A204.1 (cell line): ENCODE data around the gene MCM8.

Experiments
- FAIRE-seq: peaks from 2 replicates; lab custom pipeline; 2012; peaks lifted over from hg19 to GRCh38; lab: Jason Lieb, UNC

MCM8 gene

DNA sequence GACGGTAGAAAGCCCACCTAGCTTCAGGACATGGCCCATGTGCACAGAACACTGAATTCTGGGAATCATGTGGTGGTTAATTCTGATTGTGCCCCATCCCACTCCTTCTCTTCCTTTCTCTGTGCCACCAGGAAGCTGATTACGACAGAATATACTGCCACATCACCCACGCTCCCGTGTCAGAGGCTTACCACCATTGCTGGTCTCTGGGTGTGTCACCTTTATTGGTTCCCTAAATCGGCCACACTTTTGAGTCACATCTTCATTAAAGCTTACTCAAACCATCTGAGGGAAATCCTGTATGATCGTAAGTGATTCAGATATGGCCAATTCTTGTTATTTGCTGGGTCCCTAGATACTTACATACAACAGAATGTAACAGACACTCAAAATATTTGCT, 3.2 kb upstream of the MCM8 start:
- no peak for FAIRE-seq

DNA sequence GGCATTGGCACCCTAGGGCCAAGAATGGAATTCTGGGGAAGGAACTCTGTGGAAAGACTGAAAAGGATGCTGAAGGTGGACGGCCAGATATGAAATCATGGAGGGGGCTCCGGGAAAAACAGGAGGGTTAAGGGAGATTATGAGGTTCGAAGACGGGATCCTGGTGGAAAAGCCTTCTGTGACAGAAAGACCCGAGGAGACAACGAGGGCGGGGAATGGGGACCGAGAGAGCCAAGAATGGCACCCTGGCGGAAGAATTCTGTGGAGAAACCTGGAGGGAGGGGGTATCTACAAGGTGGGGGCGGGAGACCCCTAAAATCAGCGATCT, 545 bp upstream of the MCM8 start:
- FAIRE-seq: no peak

DNA sequence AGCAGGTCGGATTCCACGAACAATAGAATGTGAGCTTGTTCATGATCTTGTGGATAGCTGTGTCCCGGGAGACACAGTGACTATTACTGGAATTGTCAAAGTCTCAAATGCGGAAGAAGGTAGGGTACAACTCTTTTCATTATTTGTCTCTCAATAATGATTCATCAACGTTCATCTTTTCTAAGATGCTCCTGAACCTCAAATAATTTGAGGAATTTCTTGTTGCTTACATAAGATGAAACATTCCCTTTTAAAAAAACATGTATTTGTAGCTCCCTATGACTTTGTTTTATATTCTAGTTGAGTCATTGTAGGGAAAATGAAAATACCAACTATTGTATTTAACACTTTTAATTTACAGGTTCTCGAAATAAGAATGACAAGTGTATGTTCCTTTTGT, 17.0 kb downstream of the MCM8 start:
- no peak for FAIRE-seq

DNA sequence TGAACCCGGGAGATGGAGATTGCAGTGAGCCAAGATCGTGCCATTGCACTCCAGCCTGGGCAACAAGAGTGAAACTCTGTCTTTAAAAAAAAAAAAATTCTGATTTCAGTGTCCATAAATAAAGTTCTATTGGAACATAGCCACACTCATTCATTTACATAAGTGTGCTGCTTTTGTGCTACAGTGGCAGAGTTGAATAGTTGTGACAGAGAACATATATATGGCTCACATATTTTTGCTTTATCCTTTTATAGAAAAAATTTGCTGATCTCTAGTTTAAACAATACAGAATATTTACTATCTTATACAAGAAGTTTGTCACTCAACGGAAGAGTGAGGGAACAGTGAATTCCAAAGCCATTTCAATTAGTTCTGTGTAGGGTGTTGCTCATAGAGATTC, 18.0 kb downstream of the MCM8 start:
- no peak for FAIRE-seq

DNA sequence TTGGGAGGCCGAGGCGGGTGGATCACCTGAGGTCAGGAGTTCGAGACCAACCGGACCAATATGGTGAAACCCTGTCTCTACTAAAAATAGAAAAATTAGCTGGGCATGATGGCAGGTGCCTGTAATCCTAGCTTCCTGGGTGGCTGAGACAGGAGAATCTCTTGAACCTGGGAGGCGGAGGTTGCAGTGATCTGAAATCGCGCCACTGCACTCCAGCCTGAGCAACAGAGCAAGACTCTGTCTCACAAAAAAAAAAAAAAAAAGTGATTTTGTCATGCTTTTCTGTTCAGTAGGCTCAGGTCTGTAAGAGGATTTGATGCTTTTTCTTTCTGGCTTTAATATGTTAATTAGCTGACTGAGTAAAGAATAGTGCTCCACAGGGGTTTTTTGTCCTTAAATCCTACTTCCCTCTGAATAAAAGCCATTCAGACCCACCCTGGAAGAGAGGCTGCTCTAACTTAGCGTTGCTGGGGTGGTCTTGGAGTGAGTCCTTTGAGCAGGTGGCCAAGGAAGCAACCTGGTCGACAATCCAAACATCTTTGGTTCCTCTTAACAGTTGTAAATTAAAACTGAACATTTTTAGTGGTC, 19.0 kb downstream of the MCM8 start:
- no peak for FAIRE-seq

DNA sequence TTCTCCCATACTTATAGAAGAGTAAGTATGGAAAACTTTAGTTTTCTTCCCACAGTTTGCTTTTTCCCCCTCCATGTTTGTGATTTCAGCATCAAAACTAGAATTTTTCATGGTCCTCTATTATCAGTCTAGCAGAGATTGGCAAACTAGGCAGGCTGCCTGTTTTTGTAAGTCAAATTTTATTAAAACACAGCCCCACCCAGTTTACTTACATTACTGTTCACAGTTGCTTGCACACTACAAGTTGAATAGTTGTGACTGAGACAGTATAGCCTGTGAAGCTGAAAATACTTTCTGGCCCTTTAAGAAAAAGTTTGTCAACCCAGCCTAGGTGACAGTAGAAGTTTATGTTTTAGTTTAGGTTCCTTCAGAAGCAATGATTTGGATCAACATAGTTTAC, 19.5 kb downstream of the MCM8 start:
- FAIRE-seq: no peak

DNA sequence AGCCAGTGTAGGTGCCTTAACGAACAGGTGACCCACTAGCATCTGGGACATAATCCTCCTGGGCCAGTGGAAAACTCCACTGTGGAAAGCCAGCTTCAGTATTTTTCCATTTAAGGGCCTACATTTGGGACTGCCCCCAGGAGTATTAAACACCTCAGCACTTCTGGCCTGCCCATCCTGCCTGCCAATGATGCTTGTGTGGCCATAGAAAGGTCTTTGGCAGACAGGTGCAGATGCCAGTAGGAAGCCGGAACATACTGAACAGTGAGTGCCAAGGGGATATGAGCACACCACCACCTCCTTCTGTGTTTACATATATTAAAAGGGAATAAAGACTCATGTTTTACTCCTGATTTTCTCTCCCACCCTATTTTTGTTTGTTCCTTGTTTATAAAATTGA, 19.9 kb downstream of the MCM8 start:
- no peak for FAIRE-seq

DNA sequence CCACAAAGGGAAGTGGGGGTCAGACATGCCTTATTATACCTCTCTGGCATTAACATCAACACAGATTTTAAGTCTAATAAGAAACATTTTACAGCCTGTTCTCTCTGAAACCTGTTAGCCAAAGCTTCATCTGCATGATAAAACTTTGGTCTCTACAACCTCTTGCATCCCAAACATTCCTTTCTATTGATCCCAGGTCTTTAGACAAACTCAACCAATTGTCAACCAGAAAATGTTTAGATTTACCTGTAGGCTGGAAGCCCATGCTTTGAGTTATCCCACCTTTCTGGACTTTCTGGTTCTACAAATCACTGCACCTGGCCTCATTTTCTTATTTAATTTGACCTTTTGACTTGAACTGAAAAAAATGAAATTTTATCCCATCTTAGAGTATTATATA, 20.8 kb downstream of the MCM8 start:
- no peak for FAIRE-seq

DNA sequence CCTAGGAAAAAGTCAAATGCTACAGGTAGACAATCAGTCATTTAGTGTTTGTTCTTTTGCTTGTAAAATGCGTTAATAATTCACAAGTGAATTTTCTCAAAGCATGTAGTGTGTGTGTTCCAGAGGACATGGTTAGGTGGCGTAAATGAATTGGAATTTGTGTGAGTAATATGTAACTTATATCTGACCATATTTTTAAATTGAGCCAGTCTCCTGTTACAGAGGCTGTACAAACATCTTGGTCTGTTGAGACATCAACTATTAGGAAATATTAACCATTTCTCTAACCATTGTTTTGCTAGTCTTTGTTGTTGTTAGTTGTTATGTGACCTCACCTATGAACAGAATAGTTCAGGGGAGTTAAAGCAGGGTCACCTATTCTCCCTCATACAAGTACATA, 22.7 kb downstream of the MCM8 start:
- FAIRE-seq: no peak

DNA sequence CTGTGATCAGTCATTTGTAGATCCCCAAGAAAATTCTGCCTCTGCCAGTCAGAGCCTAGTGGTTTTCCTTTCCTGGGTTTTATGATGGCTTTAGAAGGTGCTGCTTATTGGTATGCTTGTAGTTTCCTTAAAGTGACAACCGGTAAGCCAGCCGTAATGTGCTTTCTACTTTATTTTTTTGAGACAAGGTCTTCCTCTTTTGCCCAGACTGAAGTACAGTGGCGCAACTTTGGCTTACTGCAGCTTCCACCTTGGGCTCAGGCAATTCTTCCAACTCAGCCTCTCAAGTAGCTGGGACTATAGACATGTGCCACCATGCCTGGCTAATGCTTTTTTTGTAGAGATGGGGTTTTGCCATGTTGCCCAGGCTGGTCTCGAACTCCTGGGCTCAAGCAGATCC, 23.5 kb downstream of the MCM8 start:
- no peak for FAIRE-seq

DNA sequence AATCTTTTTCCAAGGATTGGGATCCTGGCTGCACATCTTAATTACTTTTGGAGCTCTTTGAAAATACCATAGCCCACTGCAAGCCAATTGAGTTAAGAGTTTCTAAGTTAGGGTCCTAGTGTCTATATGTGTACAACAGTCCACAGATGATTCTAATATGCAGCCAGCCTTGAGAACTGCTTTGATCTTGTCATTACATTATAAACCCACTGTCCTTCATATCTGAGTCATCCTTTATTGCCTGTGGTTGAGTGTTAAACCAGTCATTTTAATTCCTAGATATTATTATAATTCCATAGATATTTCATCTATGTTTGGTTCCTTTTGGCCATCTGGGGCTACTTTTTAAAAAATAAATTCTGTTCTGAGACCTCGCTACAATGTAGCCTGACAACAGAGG, 24.1 kb downstream of the MCM8 start:
- FAIRE-seq: no peak

DNA sequence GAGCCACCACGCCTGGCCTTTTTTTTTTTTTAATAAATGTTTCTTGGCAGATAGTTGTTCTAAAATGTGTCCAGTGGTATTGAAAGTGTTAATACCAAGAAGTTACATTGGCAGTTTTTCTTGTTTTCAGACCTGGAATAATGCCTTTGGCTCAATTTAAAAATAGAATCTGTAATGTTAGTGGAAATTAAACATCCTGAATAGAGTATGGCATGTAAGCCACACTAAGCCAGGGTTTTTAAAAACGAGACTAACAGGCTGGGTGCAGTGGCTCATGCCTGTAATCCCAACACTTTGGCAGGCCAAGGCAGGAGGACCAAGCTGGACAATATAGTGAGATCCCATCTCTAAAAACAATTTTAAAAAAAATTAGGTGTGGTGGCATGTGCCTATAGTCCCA, 25.3 kb downstream of the MCM8 start:
- no peak for FAIRE-seq

DNA sequence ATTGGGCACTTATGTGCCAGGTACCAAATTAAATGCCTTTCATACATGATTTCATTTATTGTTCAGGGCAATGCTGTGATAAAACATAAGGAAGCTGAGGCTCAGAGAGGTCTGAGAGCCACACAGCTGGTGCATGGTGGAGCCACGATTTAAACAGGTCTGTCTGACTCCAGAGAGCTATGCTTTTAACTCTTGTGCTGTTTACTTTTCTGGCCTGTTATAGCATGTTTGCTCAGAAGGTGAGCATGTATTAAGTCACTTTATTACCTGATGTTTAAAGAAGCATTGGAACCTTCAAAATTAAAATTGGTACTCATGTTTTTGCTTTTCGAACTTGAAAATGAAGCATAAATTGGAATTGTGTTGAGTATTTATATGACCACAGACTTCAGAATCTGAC, 26.8 kb downstream of the MCM8 start:
- no peak for FAIRE-seq

DNA sequence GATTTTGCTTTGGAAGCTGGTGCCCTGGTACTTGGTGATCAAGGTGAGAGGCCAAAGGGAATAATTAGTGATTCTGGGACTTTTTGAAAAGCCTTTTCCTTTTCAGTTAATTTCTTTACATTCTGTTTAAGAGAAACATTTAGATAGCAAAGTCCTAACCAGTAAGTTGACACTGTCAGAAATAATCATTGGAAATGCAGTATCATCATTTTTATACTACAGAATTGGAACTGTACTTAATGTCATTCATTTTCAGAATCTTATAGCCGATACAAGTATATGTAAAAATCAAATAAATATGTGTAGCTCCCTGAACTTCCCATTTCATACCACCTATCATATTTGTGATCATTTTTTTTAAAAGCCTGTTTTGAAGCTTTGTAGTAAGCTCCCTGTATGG, 27.5 kb downstream of the MCM8 start:
- FAIRE-seq: no peak

DNA sequence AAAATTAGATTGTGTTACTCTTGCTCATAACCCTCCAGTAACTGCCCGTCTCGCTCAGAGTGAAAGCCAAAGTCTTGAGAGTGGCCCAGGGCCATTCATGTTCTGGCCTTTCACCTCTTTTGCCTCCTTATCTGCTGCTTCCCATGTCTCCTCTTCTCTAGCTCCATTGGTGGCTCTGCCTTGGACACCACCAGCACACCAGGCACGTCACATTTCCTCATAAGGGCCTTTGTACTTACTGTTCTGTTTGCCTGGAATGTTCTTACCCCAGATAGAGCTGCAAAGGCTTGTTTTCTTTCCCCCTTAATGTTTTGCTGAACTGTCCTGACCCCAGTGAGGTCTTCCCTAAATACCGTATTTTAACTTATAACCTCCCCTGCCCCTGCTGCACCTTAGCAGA, 29.3 kb downstream of the MCM8 start:
- no peak for FAIRE-seq

DNA sequence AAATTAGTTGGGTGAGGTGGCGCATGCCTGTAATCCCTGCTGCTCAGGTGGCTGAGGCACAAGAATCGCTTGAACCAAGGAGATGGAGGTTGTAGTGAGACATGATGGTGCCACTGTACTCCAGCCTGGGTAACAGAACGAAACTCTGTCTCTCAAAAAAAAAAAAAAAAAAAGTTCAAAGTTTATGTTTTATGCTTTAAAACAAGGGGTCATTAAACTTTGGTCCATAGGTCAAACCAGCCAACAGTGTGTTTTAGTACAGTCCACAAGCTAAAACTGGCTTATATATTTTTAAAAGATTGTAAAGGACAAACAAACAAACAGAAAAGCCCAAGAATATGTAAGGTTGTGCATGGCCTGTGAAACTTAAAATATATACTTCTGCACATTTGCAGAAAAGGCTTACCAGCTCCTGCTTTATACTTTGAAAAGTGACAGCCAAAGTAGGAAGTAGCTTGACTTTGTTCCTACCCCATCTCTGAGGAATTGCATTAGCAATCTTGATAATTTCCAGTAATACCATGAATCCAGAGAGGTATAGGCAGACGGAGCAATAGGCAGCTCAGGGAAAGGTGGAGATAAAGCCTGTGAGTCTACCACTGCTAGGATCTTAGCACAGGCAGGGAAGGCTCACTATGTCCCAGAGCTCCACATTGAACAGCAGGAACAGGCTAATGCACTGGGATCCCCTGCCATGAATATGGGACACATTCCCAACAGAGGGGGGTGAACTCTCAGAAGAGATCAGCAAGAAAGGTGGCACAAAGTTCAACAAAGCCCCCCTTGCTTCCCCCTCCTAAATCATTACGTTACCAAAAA, 30.5 kb downstream of the MCM8 start:
- FAIRE-seq: no peak

DNA sequence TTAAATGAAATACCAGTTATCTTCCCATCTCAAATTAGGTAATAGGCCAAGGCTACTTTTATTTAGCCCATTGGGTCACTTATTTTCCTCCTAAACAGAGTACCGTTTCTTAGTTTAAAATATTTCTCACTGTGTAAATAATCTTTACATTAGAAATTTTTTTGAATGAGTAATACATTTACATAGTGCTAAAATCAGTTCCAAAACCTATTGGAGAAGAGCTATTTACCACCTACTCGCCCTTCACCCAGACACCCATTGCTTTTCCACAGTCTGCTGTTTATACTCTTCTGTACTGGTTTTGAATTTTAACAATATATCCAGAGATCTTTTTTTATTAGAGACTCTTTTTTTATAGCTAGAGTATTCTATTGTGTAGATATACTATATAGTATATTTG, 36.9 kb downstream of the MCM8 start:
- FAIRE-seq: no peak

DNA sequence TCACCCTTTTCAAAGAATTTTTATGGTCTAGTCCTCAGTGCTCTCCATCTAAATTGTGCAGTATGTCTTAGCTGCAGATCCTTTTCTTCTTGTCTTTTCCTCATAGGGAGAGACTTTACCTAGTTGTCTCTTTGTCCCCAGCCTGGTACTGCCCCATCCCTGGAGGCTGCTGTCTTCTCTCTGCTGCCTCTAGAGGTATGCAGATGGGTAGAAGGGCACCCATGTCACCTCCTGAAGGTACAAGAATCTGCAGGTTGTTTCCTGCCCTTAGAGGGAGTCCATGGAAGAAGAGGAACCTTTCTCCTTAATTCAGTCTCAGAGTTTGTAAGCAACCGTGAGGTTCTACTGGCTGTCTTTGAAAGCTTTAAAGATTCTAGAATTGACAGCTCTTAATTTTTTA, 39.1 kb downstream of the MCM8 start:
- FAIRE-seq: no peak

DNA sequence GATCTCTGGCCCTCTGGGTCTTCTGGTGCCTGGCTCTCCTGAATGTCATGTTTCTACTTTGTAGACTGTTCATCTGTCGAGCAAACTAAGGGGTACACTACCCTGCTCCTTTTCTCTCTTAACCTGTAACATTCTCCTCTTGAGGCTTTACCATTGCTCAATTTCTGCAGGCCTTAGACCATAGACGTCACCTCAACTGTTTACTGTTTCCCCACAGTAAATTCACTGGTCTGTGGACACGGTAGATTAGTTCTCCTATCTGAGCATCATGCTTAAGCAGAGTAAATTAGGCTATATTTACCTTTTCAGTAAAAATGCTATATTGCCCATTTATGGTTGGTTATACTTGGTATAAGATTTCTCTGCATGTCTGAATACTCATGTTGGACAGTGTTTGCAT, 40.5 kb downstream of the MCM8 start:
- no peak for FAIRE-seq

DNA sequence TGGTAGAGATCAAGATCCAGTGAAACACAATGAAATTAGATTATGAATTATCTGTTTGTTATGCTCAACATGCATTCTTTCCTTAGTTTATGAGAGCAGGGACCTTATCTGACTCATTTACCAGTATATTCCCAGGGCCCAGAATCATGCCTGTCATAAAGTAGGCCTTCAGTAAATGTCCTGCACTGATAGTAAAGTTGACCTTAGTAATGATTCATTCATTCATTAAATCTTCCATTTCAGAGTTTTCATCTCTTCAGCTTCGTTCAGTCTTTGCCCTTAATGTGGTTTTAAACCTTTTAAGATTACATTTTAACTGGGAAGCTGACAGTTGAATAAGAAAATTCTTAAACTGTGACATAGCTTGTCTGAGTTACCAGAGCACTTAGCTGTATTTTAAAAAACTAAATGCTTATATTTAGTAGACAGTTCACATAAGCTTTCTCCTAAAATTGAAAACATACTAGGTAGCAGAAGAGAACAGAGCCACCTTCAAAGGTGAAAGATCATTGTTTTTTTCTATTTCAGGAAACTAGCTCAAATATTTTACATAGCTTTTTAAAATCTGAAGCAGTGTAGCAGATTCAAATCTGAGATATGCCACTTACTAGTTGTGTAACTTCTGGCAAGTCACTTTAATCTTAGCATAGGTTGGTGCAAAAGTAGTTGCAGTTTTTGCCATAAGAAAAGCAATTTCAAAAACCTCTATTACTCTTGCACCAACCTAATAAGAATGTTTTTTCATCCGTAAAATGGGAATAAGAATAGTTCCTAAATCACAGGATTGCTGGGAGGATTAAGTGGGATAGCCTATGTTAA, 41.4 kb downstream of the MCM8 start:
- no peak for FAIRE-seq

DNA sequence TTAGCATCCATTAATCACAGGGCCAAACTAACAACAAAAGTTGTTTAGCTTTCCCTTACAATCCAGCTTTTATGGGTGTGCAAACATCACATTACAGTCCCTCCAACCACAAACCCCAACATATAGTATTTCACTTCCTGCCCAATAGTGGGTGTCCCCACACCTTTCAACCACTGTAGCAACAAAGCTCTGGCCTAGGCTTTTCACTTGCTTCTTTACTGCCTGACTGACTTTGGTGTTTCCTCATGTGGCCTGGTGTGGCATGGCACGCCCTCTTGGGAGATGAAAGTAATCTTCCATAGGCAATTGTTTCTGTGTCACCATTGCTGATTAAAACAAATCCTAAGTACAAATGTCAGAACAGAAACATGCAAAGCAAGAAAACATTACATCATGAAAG, 46.3 kb downstream of the MCM8 start:
- FAIRE-seq: no peak

DNA sequence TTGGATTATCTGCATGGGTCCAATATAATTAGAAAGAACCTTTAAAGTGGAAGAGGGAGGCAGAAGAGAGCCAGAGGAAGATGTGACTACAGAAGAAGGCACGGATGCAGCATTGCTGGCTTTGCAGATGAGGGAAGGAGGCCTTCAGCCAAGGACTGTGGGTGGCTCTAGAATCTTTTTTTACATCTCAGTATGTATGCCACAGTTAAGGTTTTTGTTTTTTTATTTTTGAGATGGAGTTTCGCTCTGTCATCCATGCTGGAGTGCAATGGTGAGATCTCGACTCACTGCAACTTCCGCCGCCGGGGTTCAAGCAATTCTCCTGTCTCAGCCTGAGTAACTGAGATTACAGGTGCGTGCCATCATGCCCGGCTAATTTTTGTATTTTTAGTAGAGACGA, 49.3 kb downstream of the MCM8 start:
- no peak for FAIRE-seq

DNA sequence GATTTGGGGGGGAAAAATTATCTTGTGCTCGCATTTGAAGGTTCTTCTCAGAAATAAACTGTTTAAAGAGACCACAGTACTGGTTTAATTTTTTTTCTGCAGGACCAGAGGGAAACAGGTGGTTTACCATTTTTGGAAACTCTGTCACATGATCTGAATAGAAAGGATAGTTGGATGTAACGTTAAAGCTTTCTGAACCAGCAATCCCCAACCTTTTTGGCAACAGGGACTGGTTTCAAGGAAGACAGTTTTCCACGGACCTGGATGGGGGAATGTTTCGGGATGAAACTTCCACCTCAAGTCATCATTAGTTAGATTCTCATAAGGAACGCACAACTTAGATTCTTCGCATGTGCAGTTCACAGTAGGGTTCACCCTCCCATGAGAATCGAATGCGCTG, 50.4 kb downstream of the MCM8 start:
- FAIRE-seq: no peak

DNA sequence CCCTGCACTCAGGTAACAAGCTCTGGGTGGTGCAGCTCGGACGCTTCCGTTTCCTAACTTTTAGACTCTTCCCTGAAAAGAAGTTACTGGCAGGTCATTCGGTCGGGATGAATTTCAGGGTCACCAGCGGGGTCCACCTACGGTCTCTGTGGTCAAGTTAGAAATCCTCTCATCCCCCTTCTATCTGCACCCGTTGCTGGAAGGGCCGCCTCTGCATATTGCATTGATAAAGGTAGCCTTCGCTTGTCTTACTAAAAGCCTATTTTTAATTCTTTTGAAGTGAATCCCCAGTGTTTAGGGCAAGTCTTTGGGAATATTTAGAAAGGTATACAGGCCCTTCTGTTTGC, 56.1 kb downstream of the MCM8 start:
- no peak for FAIRE-seq
